Measurements from ENCODE around the gene SMIM35. TPM values are rescaled to one million over a fixed set of nuclear protein-coding genes. Genes with fewer than 3 reads are reported as not detected.

The SMIM35 gene
- total RNA-seq, 1 experiment from 2014 or later = not detected

DNA sequence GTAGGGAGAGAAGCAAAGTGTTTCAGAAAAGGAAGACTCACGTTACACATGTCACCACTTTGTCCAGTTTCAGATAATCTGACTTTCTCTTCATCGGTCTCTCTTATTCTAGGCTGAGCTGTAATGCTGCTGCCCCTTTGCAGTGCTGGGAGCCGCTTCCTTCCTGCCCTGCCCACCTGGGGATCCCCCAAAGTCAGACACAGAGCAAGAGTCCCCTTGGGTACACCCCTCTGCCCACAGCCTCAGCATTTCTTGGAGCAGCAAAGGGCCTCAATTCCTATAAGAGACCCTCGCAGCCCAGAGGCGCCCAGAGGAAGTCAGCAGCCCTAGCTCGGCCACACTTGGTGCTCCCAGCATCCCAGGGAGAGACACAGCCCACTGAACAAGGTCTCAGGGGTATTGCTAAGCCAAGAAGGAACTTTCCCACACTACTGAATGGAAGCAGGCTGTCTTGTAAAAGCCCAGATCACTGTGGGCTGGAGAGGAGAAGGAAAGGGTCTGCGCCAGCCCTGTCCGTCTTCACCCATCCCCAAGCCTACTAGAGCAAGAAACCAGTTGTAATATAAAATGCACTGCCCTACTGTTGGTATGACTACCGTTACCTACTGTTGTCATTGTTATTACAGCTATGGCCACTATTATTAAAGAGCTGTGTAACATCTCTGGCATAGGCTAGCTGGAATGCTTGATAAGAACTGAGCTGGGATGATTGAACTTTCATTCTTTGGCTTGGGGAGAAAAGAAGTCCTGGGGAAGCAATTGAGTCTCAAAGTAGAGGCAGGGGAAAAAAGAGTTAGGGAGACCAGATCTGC lies 31.2 kb upstream of the SMIM35 start:
- Histone ChIP-seq H3K36me3 (no peaks in the 10 kb centered on the region), H3K27ac (no peak overlapping the region), H3K4me1 (no peaks in the 10 kb centered on the region), H3K9me3 (replicated peaks) (no peaks in the 10 kb centered on the region), H3K4me3 (no peak overlapping the region), H3K27me3 (no peaks in the 10 kb centered on the region)
- no peak for DNase-seq

GRCh38 chr11:118115048-118115447 lies 28.3 kb upstream of the SMIM35 start:
- Histone ChIP-seq H3K9me3 (replicated peaks) (no peaks in the 10 kb centered on the region), H3K27me3 (no peaks in the 10 kb centered on the region), H3K27ac (no peak overlapping the region), H3K36me3 (no peaks in the 10 kb centered on the region), H3K4me1 (no peaks in the 10 kb centered on the region), H3K4me3 (no peak overlapping the region)
- no peak for DNase-seq

DNA sequence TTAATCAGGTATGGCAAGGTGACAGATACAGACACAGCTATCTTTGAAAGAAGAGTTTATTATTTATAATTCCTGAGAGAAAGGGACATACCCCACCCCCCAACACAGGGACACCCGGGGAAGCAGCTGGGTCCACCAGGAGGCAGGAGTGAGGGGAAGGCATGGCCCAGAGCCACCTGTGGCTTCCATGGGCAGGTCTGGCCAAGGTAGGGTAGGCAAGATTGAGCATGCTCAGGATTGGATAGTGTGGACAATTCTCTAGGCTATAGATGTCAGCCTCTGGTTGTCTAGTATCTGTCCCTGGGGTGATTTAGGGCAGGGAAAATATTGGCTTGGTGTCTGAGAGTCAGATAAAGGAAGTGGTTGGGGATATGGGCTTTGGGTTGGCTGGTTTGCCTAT lies 27.5 kb upstream of the SMIM35 start:
- DNase-seq = no peak
- Histone ChIP-seq H3K4me3 (no peak overlapping the region), H3K9me3 (replicated peaks) (no peaks in the 10 kb centered on the region), H3K27ac (no peak overlapping the region), H3K36me3 (no peaks in the 10 kb centered on the region), H3K4me1 (no peaks in the 10 kb centered on the region), H3K27me3 (no peaks in the 10 kb centered on the region)

GRCh38 chr11:118112711-118113430 lies 26.1 kb upstream of the SMIM35 start:
- Histone ChIP-seq H3K27me3 (no peaks in the 10 kb centered on the region), H3K9me3 (replicated peaks) (no peaks in the 10 kb centered on the region), H3K4me3 (no peak overlapping the region), H3K27ac (no peak overlapping the region), H3K36me3 (no peaks in the 10 kb centered on the region), H3K4me1 (no peaks in the 10 kb centered on the region)
- no peak for DNase-seq

- Histone ChIP-seq H3K27ac (no peak overlapping the region), H3K4me1 (no peaks in the 10 kb centered on the region)
- DNase-seq = no peak
These were observed 24.9 kb upstream of the SMIM35 start for GRCh38 chr11:118111744-118112035.

GRCh38 chr11:118111019-118111743 lies 24.4 kb upstream of the SMIM35 start:
- no peaks in the 10 kb centered on the region for H3K36me3 ChIP-seq
- H3K4me1 ChIP-seq = no peaks in the 10 kb centered on the region
- H3K27ac ChIP-seq = no peak overlapping the region
- no peaks in the 10 kb centered on the region for H3K27me3 ChIP-seq
- H3K9me3 ChIP-seq (replicated peaks) = no peaks in the 10 kb centered on the region
- DNase-seq = no peak
- no peak overlapping the region for H3K4me3 ChIP-seq

More at GRCh38 chr11:118111744-118112035, 24.9 kb upstream of the SMIM35 start:
- Histone ChIP-seq H3K4me3 (no peak overlapping the region), H3K9me3 (replicated peaks) (no peaks in the 10 kb centered on the region), H3K27me3 (no peaks in the 10 kb centered on the region), H3K36me3 (no peaks in the 10 kb centered on the region)

DNA sequence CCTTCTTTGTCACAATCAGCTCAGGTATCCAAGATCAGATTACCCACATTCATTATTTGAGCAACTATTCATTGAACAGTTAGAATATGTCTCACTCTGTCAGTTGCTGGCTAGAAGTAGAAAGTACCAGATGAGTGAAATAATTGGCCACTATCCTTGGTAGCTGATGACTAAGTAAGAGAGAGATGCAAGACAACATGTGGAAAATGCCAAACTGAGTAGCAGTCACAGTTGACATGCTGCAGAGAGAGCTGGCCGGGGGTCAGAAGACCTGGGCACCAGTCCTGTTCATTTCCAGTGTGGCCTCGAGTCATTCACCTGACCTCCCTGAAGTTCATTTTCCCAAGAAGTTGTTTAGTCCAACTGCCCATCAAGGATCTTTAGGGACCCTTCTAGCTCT lies 22.5 kb upstream of the SMIM35 start:
- H3K4me1 ChIP-seq = no peaks in the 10 kb centered on the region
- no peaks in the 10 kb centered on the region for H3K27me3 ChIP-seq
- no peaks in the 10 kb centered on the region for H3K9me3 ChIP-seq (replicated peaks)

GRCh38 chr11:118108513-118108912 lies 21.8 kb upstream of the SMIM35 start:
- Histone ChIP-seq H3K27ac (no peak overlapping the region), H3K27me3 (no peaks in the 10 kb centered on the region), H3K4me1 (no peaks in the 10 kb centered on the region), H3K9me3 (replicated peaks) (no peaks in the 10 kb centered on the region), H3K4me3 (no peak overlapping the region), H3K36me3 (no peaks in the 10 kb centered on the region)
- no peak for DNase-seq

More for the DNA sequence above, 22.5 kb upstream of the SMIM35 start:
- no peak overlapping the region for H3K27ac ChIP-seq
- no peaks in the 10 kb centered on the region for H3K36me3 ChIP-seq
- DNase-seq = no peak
- no peak overlapping the region for H3K4me3 ChIP-seq

- Histone ChIP-seq H3K36me3 (no peaks in the 10 kb centered on the region), H3K27me3 (no peaks in the 10 kb centered on the region), H3K4me3 (no peak overlapping the region), H3K27ac (no peak overlapping the region), H3K4me1 (no peaks in the 10 kb centered on the region), H3K9me3 (replicated peaks) (no peaks in the 10 kb centered on the region)
- DNase-seq = no peak
These were observed 20.1 kb upstream of the SMIM35 start for GRCh38 chr11:118106789-118107335.

- Histone ChIP-seq H3K27ac (no peak overlapping the region), H3K36me3 (no peaks in the 10 kb centered on the region), H3K4me1 (no peaks in the 10 kb centered on the region), H3K27me3 (no peaks in the 10 kb centered on the region), H3K4me3 (no peak overlapping the region), H3K9me3 (replicated peaks) (no peaks in the 10 kb centered on the region)
- DNase-seq = no peak
These were observed 19.0 kb upstream of the SMIM35 start for GRCh38 chr11:118105657-118106305.

GRCh38 chr11:118104491-118104890 lies 17.7 kb upstream of the SMIM35 start:
- Histone ChIP-seq H3K4me1 (no peaks in the 10 kb centered on the region), H3K27me3 (no peaks in the 10 kb centered on the region), H3K36me3 (no peaks in the 10 kb centered on the region), H3K4me3 (no peak overlapping the region), H3K27ac (no peak overlapping the region), H3K9me3 (replicated peaks) (no peaks in the 10 kb centered on the region)
- DNase-seq = no peak

DNA sequence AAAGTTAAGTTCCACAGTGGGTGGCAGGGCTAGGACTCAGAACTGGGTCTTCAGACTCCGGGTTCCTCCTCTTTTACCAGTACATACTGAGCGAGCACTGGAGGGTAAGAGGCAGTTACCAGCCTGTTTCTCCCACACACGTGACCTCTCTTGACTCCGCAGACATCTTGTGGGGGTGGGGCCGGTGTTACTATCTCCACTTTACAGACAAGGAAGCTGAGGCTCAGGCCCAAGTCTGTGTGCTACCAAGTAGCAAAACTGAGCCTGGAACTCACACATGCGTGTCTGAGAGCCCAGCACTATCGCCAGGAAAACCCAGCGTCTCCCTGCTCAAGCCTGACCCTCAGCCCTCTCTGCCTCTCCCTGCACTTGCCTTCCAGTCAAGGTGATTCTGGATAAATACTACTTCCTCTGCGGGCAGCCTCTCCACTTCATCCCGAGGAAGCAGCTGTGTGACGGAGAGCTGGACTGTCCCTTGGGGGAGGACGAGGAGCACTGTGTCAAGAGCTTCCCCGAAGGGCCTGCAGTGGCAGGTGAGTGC lies 16.0 kb upstream of the SMIM35 start:
- no peaks in the 10 kb centered on the region for H3K36me3 ChIP-seq
- no peak for DNase-seq
- no peaks in the 10 kb centered on the region for H3K4me1 ChIP-seq
- no peaks in the 10 kb centered on the region for H3K27me3 ChIP-seq
- no peaks in the 10 kb centered on the region for H3K9me3 ChIP-seq (replicated peaks)
- H3K4me3 ChIP-seq = no peak overlapping the region
- no peak overlapping the region for H3K27ac ChIP-seq

DNA sequence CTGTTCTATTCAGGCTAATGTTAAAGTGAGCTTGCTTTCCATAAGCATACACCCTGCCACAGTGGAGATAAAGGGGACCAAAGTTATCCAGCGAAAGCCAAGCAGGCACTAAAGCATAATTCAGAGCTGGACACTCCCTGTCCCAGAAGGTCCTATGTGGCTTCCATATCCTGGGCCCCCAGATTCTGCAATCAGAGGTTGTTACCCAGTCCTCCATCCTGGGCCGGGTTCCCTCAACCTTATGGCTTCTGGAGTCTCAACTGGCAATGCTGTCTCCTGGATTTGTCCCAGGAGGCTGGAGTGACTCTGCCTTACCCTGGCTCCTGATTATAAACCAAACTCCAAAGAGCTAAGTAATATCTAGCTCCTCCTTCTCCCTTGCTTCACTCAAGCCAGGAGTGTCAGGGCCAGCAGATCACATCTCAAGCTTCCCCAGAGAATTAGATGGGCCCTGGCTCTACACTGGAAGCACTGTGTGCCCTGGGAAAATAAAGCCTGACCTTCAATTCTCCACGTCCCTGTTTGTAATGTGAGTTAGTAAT lies 14.0 kb upstream of the SMIM35 start:
- no peak overlapping the region for H3K4me3 ChIP-seq
- DNase-seq = no peak
- no peaks in the 10 kb centered on the region for H3K27me3 ChIP-seq
- H3K36me3 ChIP-seq = no peaks in the 10 kb centered on the region
- H3K9me3 ChIP-seq (replicated peaks) = no peaks in the 10 kb centered on the region
- no peaks in the 10 kb centered on the region for H3K4me1 ChIP-seq
- H3K27ac ChIP-seq = no peak overlapping the region

GRCh38 chr11:118099838-118100556 lies 13.2 kb upstream of the SMIM35 start:
- no peak overlapping the region for H3K27ac ChIP-seq
- no peaks in the 10 kb centered on the region for H3K9me3 ChIP-seq (replicated peaks)
- DNase-seq = no peak
- no peak overlapping the region for H3K4me3 ChIP-seq
- H3K36me3 ChIP-seq = no peaks in the 10 kb centered on the region
- no peaks in the 10 kb centered on the region for H3K4me1 ChIP-seq
- H3K27me3 ChIP-seq = no peaks in the 10 kb centered on the region
